ENCODE data around the gene ARID3C.

GRCh38 chr9:34648673-34649072, 19.8 kb upstream of the ARID3C start:
- TF ChIP-seq EZH2phosphoT487 (IDR thresholded peaks at IDR 0.05; ENCODE audit: insufficient read depth, low read depth), result no peak
- TF ChIP-seq EZH2 (IDR thresholded peaks at IDR 0.05; ENCODE audit: insufficient read depth, poor library complexity, severe bottlenecking), result no peak
